PC-3 (cell line): Measurements from ENCODE around the gene SRSF1. TPM values are rescaled to one million over a fixed set of nuclear protein-coding genes. Genes with fewer than 3 reads are reported as not detected.

Experiments used
- ATAC-seq: fragments of 200-7000 bp; cut with Tn5 transposase; 2 replicates; pipeline ENCODE4 v1.9.1; 2020; ENCODE audit warnings: mild to moderate bottlenecking, moderate library complexity
- BruUV-seq: library from RNA; stranded (reverse); fragments of 400-500 nt; replicated peaks from 2 replicates; lab custom pipeline; 2021; lab: Mats Ljungman, UMichigan
- CTCF ChIA-PET: fragments of 300-600 bp; sonication (Branson Sonifier 250); formaldehyde crosslinking; loops from one replicate; lab custom pipeline; 2022; ENCODE audit warnings: antibody characterized with exemption; lab: Charles Lee
- POLR2A ChIA-PET: fragments of 300-600 bp; sonication (Branson Sonifier 250); formaldehyde crosslinking; loops from one replicate; lab custom pipeline; 2022; ENCODE audit warnings: antibody characterized with exemption; ENCODE audit not compliant: unreplicated experiment; lab: Charles Lee
- DNase-seq: peaks from one replicate; pipeline ENCODE4 v3.0.0-alpha.2; 2015
- H2AFZ ChIP-seq: fragments of 300-600 bp; sonication (generic); 2 replicates; pipeline ENCODE4 v1.6.0; 2016; ENCODE audit warnings: antibody characterized with exemption, low read length
- H3F3A ChIP-seq: fragments of 300-600 bp; sonication (generic); one replicate; pipeline ENCODE4 v1.6.0; 2017; ENCODE audit warnings: antibody characterized with exemption, low read length, control low read depth, mild to moderate bottlenecking; ENCODE audit not compliant: unreplicated experiment
- H3K27ac ChIP-seq: fragments of 300-600 bp; sonication (generic); 2 replicates; pipeline ENCODE4 v1.5.1; 2016; ENCODE audit warnings: mild to moderate bottlenecking, low read length
- H3K27me3 ChIP-seq: fragments of 300-600 bp; sonication (generic); 2 replicates; pipeline ENCODE4 v1.6.1; 2016; ENCODE audit warnings: low read length, mixed read lengths
- H3K36me3 ChIP-seq: fragments of 300-600 bp; sonication (generic); 2 replicates; pipeline ENCODE4 v1.6.1; 2016; ENCODE audit warnings: low read depth, mixed run types, low read length, mixed read lengths
- H3K4me1 ChIP-seq: fragments of 300-600 bp; sonication (generic); 2 replicates; pipeline ENCODE4 v1.5.1; 2016; ENCODE audit warnings: low read length; ENCODE audit not compliant: insufficient read depth
- H3K4me2 ChIP-seq: fragments of 300-600 bp; sonication (generic); 2 replicates; pipeline ENCODE4 v1.6.0; 2016; ENCODE audit warnings: low read length
- H3K4me3 ChIP-seq: fragments of 300-600 bp; sonication (generic); 2 replicates; pipeline ENCODE4 v1.5.1; 2016; ENCODE audit warnings: mild to moderate bottlenecking, low read length, mixed read lengths
- H3K79me2 ChIP-seq: fragments of 300-600 bp; sonication (generic); 2 replicates; pipeline ENCODE4 v1.6.1; 2017; ENCODE audit warnings: low read length, mixed read lengths
- H3K9ac ChIP-seq: fragments of 300-600 bp; sonication (generic); 2 replicates; pipeline ENCODE4 v1.6.0; 2016; ENCODE audit warnings: mild to moderate bottlenecking, low read length
- H3K9me2 ChIP-seq: fragments of 300-600 bp; sonication (generic); replicated peaks from 2 replicates; pipeline ENCODE4 v1.6.1; 2016; ENCODE audit warnings: mixed run types, low read length, mixed read lengths
- H3K9me3 ChIP-seq: fragments of 300-600 bp; sonication (generic); 2 replicates; pipeline ENCODE4 v1.6.1; 2016; ENCODE audit warnings: low read length, mixed read lengths
- H4K20me1 ChIP-seq: fragments of 300-600 bp; sonication (generic); 2 replicates; pipeline ENCODE4 v1.6.1; 2016; ENCODE audit warnings: low read length, mixed read lengths
- CTCF ChIP-seq: fragments of 300-600 bp; sonication (generic); conservative IDR thresholded peaks from 2 replicates; pipeline ENCODE4 v1.5.1; 2017; ENCODE audit warnings: antibody characterized with exemption, low read depth, mild to moderate bottlenecking, low read length
- EZH2 ChIP-seq: fragments of 300-600 bp; sonication (generic); IDR thresholded peaks from one replicate; pipeline ENCODE4 v1.6.1; 2017; ENCODE audit warnings: antibody characterized with exemption, mild to moderate bottlenecking, low read length; ENCODE audit not compliant: unreplicated experiment
- EZH2phosphoT487 ChIP-seq: fragments of 300-600 bp; sonication (generic); IDR thresholded peaks from 2 replicates; pipeline ENCODE4 v1.6.1; 2018; ENCODE audit warnings: mild to moderate bottlenecking, antibody characterized with exemption, low read length, borderline replicate concordance
- intact Hi-C: fragments of 100-400 bp; cut with micrococcal nuclease; formaldehyde crosslinking; loops from 2 replicates; pipeline ENCODE4 v1.9.0; 2023
- total RNA-seq: library from RNA; depleted of rRNA; stranded (reverse); fragments of >200 nt; gene quantifications from 2 replicates; pipeline ENCODE4 v1.2.3, GENCODE V29; 2014

The SRSF1 gene
- total RNA-seq, 1 experiment from 2014 or later, result 325 TPM

DNA sequence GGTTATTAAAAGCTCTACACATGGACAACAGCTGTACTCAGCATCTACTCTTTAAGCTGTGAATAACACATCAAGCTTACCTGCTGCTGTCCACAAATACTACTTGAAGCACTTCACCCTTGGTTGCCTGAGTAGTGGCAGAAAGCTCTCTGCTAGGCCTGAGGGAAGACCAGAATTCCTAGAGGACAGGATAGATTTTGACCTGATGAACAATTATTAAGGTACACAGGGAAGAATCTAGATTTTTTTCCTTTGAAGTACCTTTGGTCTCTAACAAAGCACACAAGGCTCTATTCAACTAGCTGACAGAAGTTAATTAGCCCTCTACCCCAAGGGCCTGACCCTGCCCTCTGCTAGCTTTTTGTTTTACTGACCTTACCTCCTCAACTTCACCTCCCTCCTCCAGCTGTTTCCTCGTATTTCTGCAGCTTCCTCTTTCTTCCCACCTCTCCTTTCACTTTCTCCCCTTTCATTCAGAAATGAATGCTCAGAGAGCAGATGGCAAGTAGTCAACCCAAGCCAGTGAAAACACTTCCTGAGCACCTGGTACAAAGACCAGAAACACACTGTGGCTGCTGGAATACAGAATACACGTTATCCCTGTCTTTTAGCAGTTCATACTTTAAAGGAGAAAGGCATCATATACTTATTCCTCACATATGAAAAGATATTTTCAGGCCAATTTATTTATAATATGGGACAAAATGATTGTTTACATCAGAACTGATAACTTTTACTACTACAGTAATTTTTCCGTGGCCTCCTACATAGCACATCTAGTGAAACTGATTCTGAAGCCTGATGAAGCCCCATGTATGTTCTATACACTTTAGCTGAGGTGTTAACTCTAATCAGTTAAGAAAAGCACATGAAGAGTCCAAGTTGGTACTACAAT lies 13.3 kb downstream of the SRSF1 start:
- POLR2A ChIA-PET, result no interaction called here
- BruUV-seq, result no TSS peak
- Histone ChIP-seq H2AFZ (no peak overlapping the region), H3K9me2 (no peaks in the 10 kb centered on the region), H3K36me3 (peaks cover 17% of the 10 kb centered on the region), H3F3A (peaks cover 39% of the 10 kb centered on the region), H3K9me3 (no peaks in the 10 kb centered on the region), H3K4me1 (peaks cover 9% of the 10 kb centered on the region; the same call in 1 of the 2 replicates), H3K79me2 (no peaks in the 10 kb centered on the region), H3K4me3 (no peak overlapping the region), H4K20me1 (no peaks in the 10 kb centered on the region), H3K9ac (no peak overlapping the region), H3K27ac (no peak overlapping the region), H3K4me2 (no peak overlapping the region), H3K27me3 (no peaks in the 10 kb centered on the region)
- CTCF ChIA-PET, result no interaction called here
- DNase-seq, result no peak
- intact Hi-C loops, result loop anchor here (2.0 kb wide), 2 partner anchors 45 to 101 kb away; no protein-coding TSS in a partner anchor
- TF ChIP-seq CTCF (no peak), EZH2phosphoT487 (no peak), EZH2 (no peak)
- ATAC-seq, result no peak

DNA sequence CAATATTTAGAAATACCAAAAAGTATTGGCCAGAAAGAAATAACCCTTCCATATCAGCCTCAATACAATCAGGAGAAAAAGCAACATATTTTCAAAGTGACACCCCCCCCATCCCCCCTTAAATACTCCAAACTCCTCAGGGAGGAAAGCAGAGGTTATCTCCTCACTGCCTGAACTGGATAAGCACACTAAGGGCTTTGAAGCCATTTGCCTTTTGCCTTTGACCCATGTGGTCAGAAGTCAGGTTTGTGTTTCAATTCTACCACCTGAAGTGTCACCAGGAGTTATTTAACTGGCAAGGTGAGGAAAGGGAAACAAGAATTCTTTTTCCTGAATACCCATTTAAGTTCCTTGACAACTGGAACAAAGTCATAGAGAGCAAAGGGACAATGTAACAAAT lies 15.5 kb downstream of the SRSF1 start:
- Histone ChIP-seq H3K27me3 (no peaks in the 10 kb centered on the region), H3K4me2 (no peak overlapping the region), H3K4me1 (peaks cover 12% of the 10 kb centered on the region; the same call in 1 of the 2 replicates), H4K20me1 (0 out of 2 replicates have a peak, but pooled peaks cover under 1% of the 10 kb centered on the region), H3F3A (peaks cover 31% of the 10 kb centered on the region), H3K9me2 (no peaks in the 10 kb centered on the region), H3K36me3 (no peaks in the 10 kb centered on the region), H3K4me3 (no peak overlapping the region), H3K9ac (no peak overlapping the region), H3K79me2 (peaks cover 13% of the 10 kb centered on the region), H2AFZ (no peak overlapping the region), H3K9me3 (no peaks in the 10 kb centered on the region), H3K27ac (no peak overlapping the region)
- no peak for ATAC-seq
- intact Hi-C loops, result no loop called here
- ChIA-PET CTCF (no interaction called here), POLR2A (no interaction called here)
- TF ChIP-seq EZH2phosphoT487 (no peak), CTCF (no peak), EZH2 (no peak)
- DNase-seq, result no peak
- BruUV-seq, result no TSS peak
